Posterior cingulate gyrus (tissue), 11 donors: ENCODE measurements around the gene SCCPDH.
"Not testable (repeated sequence)": the region's sequence is repeated elsewhere in the genome, so short reads cannot be mapped to it uniquely, and the experiment has no call there.

Experiments used
- DNase-seq, 10 donors: peaks; one replicate each; pipeline versions ENCODE4 v3.0.0 to v3.0.0-alpha.2; 2020 to 2021; ENCODE audit warnings: mixed read lengths in 3 of 10
- intact Hi-C: fragments of 100-400 bp; cut with DNase I; formaldehyde crosslinking; loops from one replicate; pipeline ENCODE4 v1.15.1; 2023

Gene SCCPDH

GRCh38 chr1:246724016-246724730, at the start of gene SCCPDH:
Gene SCCPDH, plus strand, starts transcription at chr1:246724409. Its CDS starts 14 bp downstream, at chr1:246724423.
- intact Hi-C loops, result loop anchor here (1.0 to 10.0 kb wide), 2 partner anchors 159 to 217 kb away; partner anchors contain the start of genes CNST, SMYD3 and TFB2M
- DNase-seq, result peak; percentile 66 to 97 (median 80)

GRCh38 chr1:246677842-246678241, 46.4 kb upstream of the SCCPDH start:
- DNase-seq, result no peak
- intact Hi-C loops, result no loop called here

- intact Hi-C loops, result no loop called here
- peak in 6 of 10 donors; percentile 37 to 90 (median 64) for DNase-seq
These were observed 45.1 kb upstream of the SCCPDH start for GRCh38 chr1:246678816-246679793.

GRCh38 chr1:246679794-246680177, 44.4 kb upstream of the SCCPDH start:
- intact Hi-C loops, result no loop called here
- no peak for DNase-seq

- intact Hi-C loops, result no loop called here
These were observed 44.0 kb upstream of the SCCPDH start for GRCh38 chr1:246680190-246680589.

GRCh38 chr1:246680696-246681130, 43.5 kb upstream of the SCCPDH start:
- intact Hi-C loops, result no loop called here
- DNase-seq, result peak in 2 of 10 donors; percentile 21 to 75

More at GRCh38 chr1:246680190-246680589, 44.0 kb upstream of the SCCPDH start:
- no peak for DNase-seq

- intact Hi-C loops, result no loop called here
- DNase-seq, result no peak
These were observed 42.0 kb upstream of the SCCPDH start for GRCh38 chr1:246681900-246682895.

- intact Hi-C loops, result no loop called here
- DNase-seq, result no peak
These were observed 40.7 kb upstream of the SCCPDH start for GRCh38 chr1:246683521-246683920.

- intact Hi-C loops, result loop anchor here (5.0 kb wide), 1 partner anchor 65 kb away; no protein-coding TSS in a partner anchor
- no peak for DNase-seq
These were observed 37.2 kb upstream of the SCCPDH start for GRCh38 chr1:246687002-246687401.

- peak; percentile 17 to 94 (median 52) for DNase-seq
- intact Hi-C loops, result loop anchor here (5.0 to 10.0 kb wide), 2 partner anchors 63 to 125 kb away; partner anchors contain the start of genes CNST and TFB2M
These were observed 34.7 kb upstream of the SCCPDH start for GRCh38 chr1:246689409-246690008.

GRCh38 chr1:246690100-246690499, 34.1 kb upstream of the SCCPDH start:
- intact Hi-C loops, result loop anchor here (10.0 kb wide), 1 partner anchor 125 kb away; the partner anchor contains the start of genes CNST and TFB2M
- no peak for DNase-seq

GRCh38 chr1:246691622-246692495, 32.4 kb upstream of the SCCPDH start:
- peak in 2 of 10 donors; percentile 32 to 44 for DNase-seq
- intact Hi-C loops, result loop anchor here (10.0 kb wide), 1 partner anchor 127 kb away; the partner anchor contains the start of genes CNST and TFB2M

- DNase-seq, result not testable (repeated sequence)
- intact Hi-C loops, result loop anchor here (10.0 kb wide), 1 partner anchor 130 kb away; the partner anchor contains the start of genes CNST and TFB2M
These were observed 29.9 kb upstream of the SCCPDH start for GRCh38 chr1:246694213-246694895.

GRCh38 chr1:246695136-246695535, 29.1 kb upstream of the SCCPDH start:
- no peak for DNase-seq
- intact Hi-C loops, result loop anchor here (5.0 to 10.0 kb wide), 2 partner anchors 130 to 198 kb away; partner anchors contain the start of genes CNST and TFB2M

GRCh38 chr1:246695666-246696065, 28.5 kb upstream of the SCCPDH start:
- intact Hi-C loops, result loop anchor here (5.0 to 10.0 kb wide), 2 partner anchors 131 to 198 kb away; partner anchors contain the start of genes CNST and TFB2M

GRCh38 chr1:246698466-246699094, 25.6 kb upstream of the SCCPDH start:
- intact Hi-C loops, result loop anchor here (2.0 to 10.0 kb wide), 3 partner anchors 52 to 201 kb away; partner anchors contain the start of genes CNST and TFB2M
- no peak for DNase-seq

More at GRCh38 chr1:246695666-246696065, 28.5 kb upstream of the SCCPDH start:
- DNase-seq, result no peak
